HG02943 (cell line): Measurements from ENCODE around the gene PGR.

ENCODE experiments used
- ATAC-seq: cut with Tn5 transposase; IDR thresholded peaks from one replicate; pipeline ENCODE4 v1.9.1; 2021; ENCODE audit warnings: mild to moderate bottlenecking, low read depth, moderate library complexity; ENCODE audit not compliant: unreplicated experiment

PGR gene

GRCh38 chr11:101129203-101129943 lies at the start of gene PGR:
Gene PGR (minus strand): TSS chr11:101129813. CDS start chr11:101129070, 743 bp downstream.
- no peak for ATAC-seq

- no peak for ATAC-seq
These were observed 46.8 kb upstream of the PGR start for GRCh38 chr11:101176381-101176780.

DNA sequence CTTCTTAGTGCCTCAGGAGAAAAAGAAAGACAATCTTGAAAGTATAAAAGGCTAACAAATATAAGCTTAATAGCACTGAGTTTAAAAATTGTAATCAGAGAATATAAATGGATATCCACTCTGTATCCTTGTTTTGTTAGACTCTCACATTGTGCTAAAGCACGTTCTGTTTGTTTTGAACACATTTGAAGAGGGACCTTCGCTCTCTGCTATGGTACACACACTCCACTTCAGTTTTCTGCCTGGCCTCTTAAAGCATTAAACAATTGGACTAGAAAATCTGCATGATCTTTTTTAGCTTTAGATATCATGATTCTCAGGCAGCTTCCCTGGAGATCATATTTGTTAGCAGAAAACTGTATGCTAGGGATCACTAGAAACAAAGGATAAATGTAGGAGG lies 40.3 kb upstream of the PGR start:
- no peak for ATAC-seq

GRCh38 chr11:101166038-101166437 lies 36.4 kb upstream of the PGR start:
- no peak for ATAC-seq

GRCh38 chr11:101158119-101158518 lies 28.5 kb upstream of the PGR start:
- no peak for ATAC-seq

DNA sequence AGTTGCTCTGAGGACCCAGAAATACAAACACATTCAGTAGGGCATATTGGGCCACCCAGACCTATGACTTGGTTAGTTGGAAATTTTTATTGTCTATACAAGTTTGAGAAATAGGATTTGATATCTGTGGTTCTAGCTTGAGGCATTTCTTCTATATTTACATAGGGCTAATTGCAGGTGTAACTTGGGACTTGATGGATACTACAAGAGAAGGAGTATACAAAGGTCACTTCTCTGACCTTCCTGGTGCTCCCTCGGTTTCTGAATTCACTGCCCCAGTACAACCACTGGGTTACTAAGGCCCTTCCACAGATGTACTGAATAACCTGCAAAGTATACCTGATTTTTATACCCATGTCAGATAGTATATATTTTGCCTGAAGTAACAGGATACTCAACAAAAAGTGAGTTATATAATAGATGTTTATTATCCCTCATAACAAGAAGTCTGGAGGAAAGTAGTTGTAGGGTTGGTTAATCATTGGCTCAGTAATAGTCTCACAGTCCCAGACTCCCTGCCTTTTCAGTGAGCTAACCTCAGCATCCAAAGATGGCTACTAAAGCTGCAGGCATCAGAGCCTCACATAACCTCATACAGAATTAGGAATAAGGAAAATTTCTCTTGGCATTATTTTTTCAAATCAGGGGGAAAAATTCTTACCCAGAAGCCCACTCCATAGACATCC lies 8.8 kb upstream of the PGR start:
- no peak for ATAC-seq

DNA sequence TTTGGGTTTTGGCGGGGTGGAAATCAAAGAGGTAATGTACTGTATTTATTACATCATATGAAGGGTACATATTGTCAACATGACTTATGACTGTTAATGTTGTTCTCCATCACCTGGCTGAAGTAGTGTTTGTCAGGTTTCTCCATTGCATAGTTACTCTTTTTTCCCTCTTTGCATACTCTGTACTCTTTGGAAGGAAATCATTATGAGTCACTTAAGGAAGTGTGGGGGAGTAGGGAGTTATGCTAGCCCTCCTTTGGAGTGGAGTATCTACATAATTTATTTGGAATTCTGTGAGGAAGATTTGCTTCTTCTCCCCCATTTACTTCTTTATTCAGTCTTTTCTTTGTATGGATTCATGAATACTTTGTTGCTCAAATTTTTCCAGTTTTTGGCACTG lies 3.6 kb upstream of the PGR start:
- ATAC-seq: no peak

DNA sequence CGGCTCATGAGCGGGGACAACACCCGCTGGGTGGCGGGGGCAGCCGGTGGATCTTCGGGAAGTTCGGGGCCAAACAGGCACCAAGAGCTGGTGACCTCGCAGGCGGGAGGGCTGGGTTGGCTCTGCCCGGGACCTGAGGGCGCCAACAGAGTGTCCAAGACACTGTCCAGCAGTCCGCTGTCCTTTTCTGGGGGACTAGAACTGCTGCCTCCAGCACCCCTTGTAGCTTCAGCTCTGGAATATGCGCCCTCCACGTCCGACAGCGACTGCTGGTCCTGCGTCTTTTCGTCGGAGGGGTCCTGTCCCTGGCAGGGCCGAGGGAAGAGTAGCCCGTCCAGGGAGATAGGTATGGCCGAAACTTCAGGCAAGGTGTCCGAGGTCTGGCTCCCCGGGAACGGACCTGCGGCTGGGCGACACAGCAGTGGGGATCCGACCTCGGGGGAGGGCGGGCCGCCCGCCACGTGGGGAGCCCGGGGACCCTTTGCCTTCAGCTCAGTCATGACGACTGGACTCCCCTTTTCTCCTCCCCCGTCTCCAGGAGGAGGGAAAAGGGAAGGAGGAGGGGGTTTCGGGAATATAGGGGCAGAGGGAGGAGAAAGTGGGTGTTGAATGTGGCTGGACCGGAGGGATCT lies 926 bp downstream of the PGR start:
- no peak for ATAC-seq

DNA sequence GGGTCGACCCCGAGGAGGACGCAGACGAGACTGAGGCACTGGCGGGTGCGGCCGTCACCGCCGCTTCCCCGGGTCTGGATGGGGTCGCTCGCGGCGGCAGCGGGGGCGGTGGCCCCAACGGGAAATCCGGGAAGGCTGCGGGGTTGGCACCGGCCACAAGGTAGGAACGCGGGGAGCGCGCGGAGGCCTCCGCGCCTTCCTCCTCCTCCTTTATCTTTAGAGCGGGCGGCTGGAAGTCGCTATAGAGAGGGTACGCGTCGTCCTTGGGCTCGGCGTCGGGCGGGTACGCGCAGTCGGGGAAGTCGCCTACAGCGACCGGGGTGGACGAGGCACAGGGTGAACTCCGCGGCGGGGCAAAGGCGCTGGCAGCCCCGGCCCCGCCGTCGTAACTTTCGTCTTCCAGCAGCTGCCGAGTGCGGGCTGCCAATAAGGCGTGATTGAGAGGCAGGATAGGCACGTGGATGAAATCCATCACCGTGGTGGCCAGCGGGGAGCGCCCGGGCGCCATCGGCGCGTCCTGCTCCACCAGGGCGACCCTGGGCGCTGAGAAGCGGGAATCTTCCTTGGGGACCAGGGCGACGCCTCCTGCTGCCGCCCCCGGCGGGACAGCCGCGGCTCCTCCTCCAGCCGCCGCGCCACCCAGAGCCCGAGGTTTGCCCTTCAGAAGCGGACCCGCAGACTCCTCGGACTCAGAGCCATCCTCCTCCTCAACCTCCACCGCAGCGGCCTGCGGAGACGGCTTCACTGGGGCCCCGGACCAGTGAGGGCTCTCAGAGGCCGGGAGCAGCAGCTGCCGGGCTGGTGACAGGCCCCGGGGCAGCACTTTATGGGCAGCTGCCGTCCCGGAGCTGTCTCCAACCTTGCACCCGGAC lies 1.7 kb downstream of the PGR start:
- ATAC-seq: no peak

DNA sequence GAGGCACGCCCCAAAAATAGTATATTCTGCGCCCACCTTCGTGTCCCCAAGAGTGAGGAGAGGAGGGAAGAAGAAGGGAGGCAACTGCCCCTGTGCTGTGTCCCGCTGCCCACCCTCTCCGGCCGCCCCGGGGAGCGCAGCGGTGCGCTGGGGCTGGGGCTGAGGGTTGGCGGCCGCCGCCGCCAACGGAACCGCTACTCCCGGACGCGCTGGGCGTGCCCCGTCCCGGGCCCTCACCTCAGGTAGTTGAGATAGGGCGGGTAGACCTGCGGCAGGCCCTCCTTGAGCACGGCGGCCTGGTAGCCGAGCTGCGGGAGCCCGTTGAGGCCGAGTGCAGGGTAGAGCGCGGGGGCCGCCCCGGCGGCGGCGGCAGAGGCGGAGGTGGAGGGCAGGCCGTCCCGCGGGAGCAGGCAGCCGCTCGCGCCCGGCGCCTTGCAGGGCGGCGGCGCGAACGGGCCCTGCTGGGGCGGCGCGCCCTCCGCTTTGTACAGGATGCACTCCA lies 2.4 kb downstream of the PGR start:
- ATAC-seq: no peak

- no peak for ATAC-seq
These were observed 2.9 kb downstream of the PGR start for GRCh38 chr11:101126551-101127196.

GRCh38 chr11:101115671-101116160 lies 13.9 kb downstream of the PGR start:
- ATAC-seq: no peak

DNA sequence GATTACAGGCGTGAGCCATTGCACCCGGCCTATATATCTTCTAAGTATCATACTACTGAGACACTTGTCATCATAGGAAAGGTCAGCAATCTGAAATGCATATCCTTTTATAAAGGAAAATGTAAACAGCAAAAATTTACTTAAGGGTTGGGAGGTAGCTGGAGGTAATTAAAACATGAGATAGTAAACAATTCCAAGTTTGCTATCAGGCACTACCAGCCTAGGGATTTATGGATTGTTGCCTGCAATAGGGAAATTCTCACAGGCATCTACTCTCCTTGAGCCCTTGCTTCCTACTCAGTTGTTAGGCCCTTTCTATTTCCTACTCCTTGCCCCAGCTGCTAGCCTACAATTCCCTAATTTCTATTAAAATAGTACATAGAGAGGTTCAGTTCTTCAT lies 16.1 kb downstream of the PGR start:
- ATAC-seq: no peak

GRCh38 chr11:101104716-101105115 lies 24.9 kb downstream of the PGR start:
- ATAC-seq: no peak

GRCh38 chr11:101103433-101103832 lies 26.2 kb downstream of the PGR start:
- no peak for ATAC-seq

DNA sequence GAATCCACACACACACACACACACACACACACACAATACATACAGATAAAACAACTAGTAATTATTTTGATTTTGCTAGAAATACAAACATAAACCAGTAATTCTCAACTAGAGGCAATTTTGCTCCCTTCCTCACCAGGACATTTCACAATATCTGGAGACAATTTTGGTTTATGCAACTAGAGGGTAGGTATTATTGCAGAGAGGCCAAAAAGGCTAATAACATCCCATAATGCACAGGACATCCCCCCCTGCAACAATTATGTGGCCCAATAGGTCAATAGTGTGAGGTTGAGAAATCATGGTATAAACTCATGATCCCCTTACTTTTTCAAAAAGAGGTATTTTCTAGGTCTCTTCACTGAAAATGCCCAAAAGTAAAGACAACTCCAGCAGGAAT lies 29.0 kb downstream of the PGR start:
- ATAC-seq: no peak

DNA sequence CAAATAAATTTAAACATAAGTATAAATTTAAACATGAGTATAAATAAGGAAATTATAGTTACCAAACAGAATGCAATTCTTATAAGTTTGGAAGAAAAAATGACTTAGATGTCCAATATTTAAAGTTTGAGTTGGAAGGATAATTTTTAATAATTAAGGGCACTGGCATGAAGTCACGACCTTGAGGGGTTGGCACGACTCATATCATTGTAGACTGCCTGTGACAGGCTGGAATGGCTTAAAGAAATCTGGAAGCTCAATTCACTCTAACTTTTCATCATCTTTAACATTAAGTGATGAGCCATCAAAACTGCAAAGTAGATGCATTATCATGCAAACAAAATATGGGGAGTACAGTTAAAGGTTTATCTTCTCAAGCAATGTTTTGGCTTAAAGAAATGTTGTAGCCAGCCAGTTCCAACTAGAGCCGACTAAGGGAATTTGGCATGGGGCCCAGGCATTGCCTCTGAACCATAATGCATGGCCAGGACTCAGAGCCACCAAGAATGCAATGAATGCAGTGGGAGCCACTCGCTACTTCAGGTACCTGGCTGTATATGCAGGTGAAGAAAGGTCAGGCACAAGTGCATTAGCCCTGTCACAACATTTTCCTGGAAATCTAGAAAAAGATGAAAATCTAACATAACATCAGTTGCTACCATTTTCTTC lies 33.4 kb downstream of the PGR start:
- no peak for ATAC-seq

GRCh38 chr11:101091781-101092180 lies 37.8 kb downstream of the PGR start:
- ATAC-seq: no peak

DNA sequence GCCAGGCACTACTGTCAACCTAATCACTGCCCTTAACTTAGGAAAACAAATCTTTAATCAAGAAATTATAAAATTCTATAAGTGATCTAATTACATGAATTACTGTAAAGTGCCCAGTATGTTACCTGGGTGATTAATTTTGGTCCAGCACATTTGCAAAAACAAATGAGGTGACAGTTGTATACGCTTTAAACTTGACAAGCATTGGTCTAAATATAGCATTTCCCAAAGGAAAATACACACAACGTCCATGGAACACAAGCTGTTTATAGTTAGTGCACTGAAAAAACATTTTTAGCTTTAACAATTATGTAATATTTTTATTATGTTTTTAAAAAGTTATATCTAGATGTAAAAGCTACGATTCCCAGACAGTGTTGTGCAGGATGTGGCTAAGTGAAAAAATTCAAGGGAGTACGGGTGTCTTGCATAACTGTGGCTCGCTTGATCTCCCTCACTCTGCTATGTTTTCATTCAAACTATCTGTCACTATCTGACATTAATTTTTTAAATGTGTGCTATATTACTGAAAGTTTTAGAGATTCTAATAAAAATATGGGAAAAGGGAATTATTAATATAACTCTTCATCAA lies 38.8 kb downstream of the PGR start:
- no peak for ATAC-seq
